Thyroid gland (tissue), 4 donors: ENCODE measurements around the gene INO80B. TPM values are rescaled to one million over a fixed set of nuclear protein-coding genes. Genes with fewer than 3 reads are reported as not detected.
A peak's percentile ranks its signal among the peaks of the same experiment; 100 is the strongest.
"Not testable (repeated sequence)": the region's sequence is repeated elsewhere in the genome, so short reads cannot be mapped to it uniquely, and the experiment has no call there.

Experiments
- DNase-seq, 2 donors: peaks; one replicate each; pipeline ENCODE4 v3.0.0-alpha.2; 2019
- H3K27ac ChIP-seq, 3 donors: fragments of 200-600 bp; sonication (generic); 1 replicate in 2 of 3; 2 replicates in 1 of 3; pipeline ENCODE4 v1.5.1; 2016 to 2019; ENCODE audit warnings: mild to moderate bottlenecking in 1 of 3, moderate library complexity in 1 of 3
- H3K27me3 ChIP-seq: fragments of 200-600 bp; sonication (generic); one replicate; pipeline ENCODE4 v1.5.1; 2019
- H3K36me3 ChIP-seq, 2 donors: fragments of 200-600 bp; sonication (generic); one replicate each; pipeline ENCODE4 v1.5.1; 2016 to 2019
- H3K4me1 ChIP-seq, 2 donors: fragments of 200-600 bp; sonication (generic); one replicate each; pipeline ENCODE4 v1.5.1; 2017 to 2019
- H3K4me3 ChIP-seq, 3 donors: fragments of 200-600 bp; sonication (generic); replicated peaks in 1 of 3; 1 replicate in 2 of 3; 2 replicates in 1 of 3; pipeline ENCODE4 v1.5.1; 2016; ENCODE audit warnings: mild to moderate bottlenecking in 1 of 3
- H3K9me3 ChIP-seq: fragments of 200-600 bp; sonication (generic); one replicate; pipeline ENCODE4 v1.5.1; 2017
- CTCF ChIP-seq, 6 experiments: fragments of 200-600 bp in 3 of 6; fragments of 450-650 bp in 3 of 6; sonication (generic) in 3 of 6; IDR thresholded peaks; one replicate each; pipeline ENCODE4 v1.5.1; 2016 to 2019; ENCODE audit warnings: antibody characterized with exemption in 6 of 6, mild to moderate bottlenecking in 2 of 6, inconsistent platforms in 1 of 6, moderate library complexity in 1 of 6
- POLR2A ChIP-seq, 2 donors: fragments of 450-650 bp; IDR thresholded peaks; one replicate each; pipeline ENCODE4 v1.6.1; 2017; ENCODE audit warnings: antibody characterized with exemption in 2 of 2, mild to moderate bottlenecking in 2 of 2, moderate library complexity in 1 of 2
- WGBS, 2 donors: methylation state at CpG; one replicate each; pipeline ENCODE4 v1.1.5; 2017; 5-methylcytosine and 5-hydroxymethylcytosine counted together
- intact Hi-C: fragments of 100-400 bp; cut with DNase I; formaldehyde crosslinking; loops from one replicate; pipeline ENCODE4 v1.15.1; 2023
- total RNA-seq, 4 donors: library from RNA; depleted of rRNA; stranded (reverse); fragments of >200 nt; gene quantifications; one replicate each; pipeline ENCODE4 v1.2.3, GENCODE V29; 2016

INO80B gene
- total RNA-seq, 4 donors from 2014 or later, result 19.9 to 74.4 (median 46.1) TPM

GRCh38 chr2:74461187-74462053, 6.5 kb downstream of the INO80B start:
- Histone ChIP-seq H3K36me3 (peaks cover 7 to 12% of the 10 kb centered on the region in 2 donors), H3K9me3 (no peaks in the 10 kb centered on the region), H3K4me1 (peaks cover 26 to 27% of the 10 kb centered on the region in 2 donors), H3K27ac (no peak overlapping the region), H3K4me3 (no peak overlapping the region), H3K27me3 (no peaks in the 10 kb centered on the region)
- no peak for DNase-seq
- TF ChIP-seq POLR2A (IDR thresholded peaks at IDR 0.05) (no peak), CTCF (IDR thresholded peaks at IDR 0.05) (no peak)
- intact Hi-C loops, result no loop called here
- 89 to 96% methylated on average over 17 to 26 of the region's 27 CpGs for WGBS, 2 donors

- H3K9me3 ChIP-seq, result no peaks in the 10 kb centered on the region
- H3K4me3 ChIP-seq, result no peak overlapping the region
- H3K27me3 ChIP-seq, result no peaks in the 10 kb centered on the region
- no peak overlapping the region for H3K27ac ChIP-seq
- intact Hi-C loops, result no loop called here
- H3K4me1 ChIP-seq, result peaks cover 19 to 20% of the 10 kb centered on the region in 2 donors
- H3K36me3 ChIP-seq, result peaks cover 7 to 12% of the 10 kb centered on the region in 2 donors
- no peak for TF ChIP-seq CTCF (IDR thresholded peaks at IDR 0.05)
- TF ChIP-seq POLR2A (IDR thresholded peaks at IDR 0.05), result no peak
- DNase-seq, result no peak
- WGBS, 2 donors, result 92 to 94% methylated on average over 10 to 18 of the region's 20 CpGs
Measured at GRCh38 chr2:74462054-74462785, 7.3 kb downstream of the INO80B start.

GRCh38 chr2:74462786-74463105, 7.9 kb downstream of the INO80B start:
- intact Hi-C loops, result no loop called here
- 76 to 77% methylated on average over 4 of the region's 4 CpGs for WGBS, 2 donors
- H3K27me3 ChIP-seq, result no peaks in the 10 kb centered on the region
- TF ChIP-seq CTCF (IDR thresholded peaks at IDR 0.05) (no peak), POLR2A (IDR thresholded peaks at IDR 0.05) (no peak)
- no peak overlapping the region for H3K27ac ChIP-seq
- peaks cover 18% of the 10 kb centered on the region in 2 donors for H3K4me1 ChIP-seq
- no peak for DNase-seq
- H3K36me3 ChIP-seq, result peaks cover 7 to 12% of the 10 kb centered on the region in 2 donors
- no peaks in the 10 kb centered on the region for H3K9me3 ChIP-seq
- no peak overlapping the region for H3K4me3 ChIP-seq

GRCh38 chr2:74464406-74464805, 9.5 kb downstream of the INO80B start:
- Histone ChIP-seq H3K4me3 (peak overlapping the region; percentile 22 to 94 (median 91)), H3K4me1 (peaks cover 12 to 13% of the 10 kb centered on the region in 2 donors), H3K27ac (peak overlapping the region in 2 of 3 donors; percentile 16 to 67), H3K36me3 (peaks cover 7 to 12% of the 10 kb centered on the region in 2 donors), H3K27me3 (no peaks in the 10 kb centered on the region), H3K9me3 (no peaks in the 10 kb centered on the region)
- intact Hi-C loops, result no loop called here
- TF ChIP-seq CTCF (IDR thresholded peaks at IDR 0.05), result no peak
- no peak for TF ChIP-seq POLR2A (IDR thresholded peaks at IDR 0.05)
- WGBS, 2 donors, result 4 to 8% methylated on average over 2 to 13 of the region's 13 CpGs
- peak in 1 of 2 donors; percentile 8 for DNase-seq

- H3K4me1 ChIP-seq, result peaks cover 7 to 16% of the 10 kb centered on the region in 2 donors
- DNase-seq, H3K27ac ChIP-seq, H3K9me3 ChIP-seq, H3K27me3 ChIP-seq, H3K4me3 ChIP-seq, intact Hi-C loops: not testable (repeated sequence)
- H3K36me3 ChIP-seq, result peaks cover 14 to 16% of the 10 kb centered on the region in 2 donors
- WGBS, 2 donors, result 91 to 99% methylated on average over 12 of the region's 12 CpGs
Measured at GRCh38 chr2:74470742-74471141, 15.9 kb downstream of the INO80B start.
